HepG2 (cell line): ENCODE results near the gene PTPRB. TPM values are rescaled to one million over a fixed set of nuclear protein-coding genes. Genes with fewer than 3 reads are reported as not detected.

Experiments
- ATAC-seq: fragments of 200-7000 bp; cut with Tn5 transposase; 3 replicates; pipeline ENCODE4 v1.9.1; 2020; ENCODE audit warnings: mild to moderate bottlenecking, moderate library complexity
- BruUV-seq: library from RNA; stranded (reverse); fragments of 400-500 nt; replicated peaks from 2 replicates; lab custom pipeline; 2021; lab: Mats Ljungman, UMichigan
- CTCF ChIA-PET: fragments of 300-600 bp; formaldehyde crosslinking; extraction: SDS; loops from one replicate; lab custom pipeline; 2021; ENCODE audit warnings: low total read pairs, inconsistent platforms, low intra/inter-chr PET ratio; lab: Yijun Ruan, JAX
- POLR2A ChIA-PET: fragments of 350-600 bp; sonication (Branson Sonifier 250); formaldehyde crosslinking; loops from one replicate; lab custom pipeline; 2020; ENCODE audit warnings: antibody characterized with exemption, inconsistent platforms; lab: Yijun Ruan, JAX
- DNase-seq: peaks from one replicate; pipeline ENCODE4 v3.0.0-alpha.2; 2015; ENCODE audit warnings: low spot score
- FAIRE-seq: peaks from 3 replicates; lab custom pipeline; 2011; peaks lifted over from hg19 to GRCh38; lab: Jason Lieb, UNC
- H2AFZ ChIP-seq: one replicate; pipeline ENCODE4 v1.6.1; 2011; ENCODE audit warnings: low read length, inconsistent platforms
- H3K27ac ChIP-seq: fragments of 300-600 bp; 3 replicates; pipeline ENCODE4 v1.8.0; 2011; ENCODE audit warnings: mixed run types, mild to moderate bottlenecking, mixed read lengths, low read length, inconsistent platforms; ENCODE audit not compliant: insufficient read depth; ENCODE audit errors: extremely low read length
- H3K27me3 ChIP-seq, 2 experiments: fragments of 200-600 bp in 1 of 2; 2 replicates in 1 of 2; 3 replicates in 1 of 2; pipeline versions ENCODE4 v1.6.0 to v1.8.0; 2011; ENCODE audit warnings: low read length in 2 of 2, mild to moderate bottlenecking in 2 of 2, moderate library complexity in 2 of 2, inconsistent platforms in 1 of 2; ENCODE audit not compliant: insufficient read depth in 2 of 2, control insufficient read depth in 1 of 2
- H3K36me3 ChIP-seq, 2 experiments: fragments of 200-600 bp in 1 of 2; replicated peaks in 1 of 2; 2 replicates in 1 of 2; 3 replicates in 1 of 2; pipeline versions ENCODE4 v1.5.1 to v1.8.0; 2011; ENCODE audit warnings: low read length in 2 of 2, inconsistent platforms in 1 of 2; ENCODE audit not compliant: insufficient read depth in 2 of 2, control insufficient read depth in 1 of 2
- H3K4me1 ChIP-seq: 2 replicates; pipeline ENCODE4 v1.5.1; 2012; ENCODE audit warnings: low read length, inconsistent platforms; ENCODE audit not compliant: insufficient read depth
- H3K4me2 ChIP-seq: 2 replicates; pipeline ENCODE4 v1.6.0; 2011; ENCODE audit warnings: low read depth, low read length, inconsistent platforms
- H3K4me3 ChIP-seq, 3 experiments: fragments of 200-600 bp in 1 of 3; sonication (generic), shearing (Covaris generic) in 1 of 3; replicated peaks in 1 of 3; 2 replicates each; pipeline ENCODE4 v1.5.1; 2011 to 2016; ENCODE audit warnings: low read length in 3 of 3, inconsistent platforms in 2 of 3, low read depth in 2 of 3, mild to moderate bottlenecking in 2 of 3, control low read depth in 1 of 3, mixed read lengths in 1 of 3; ENCODE audit not compliant: insufficient read depth in 1 of 3
- H3K79me2 ChIP-seq: one replicate; pipeline ENCODE4 v1.6.1; 2011; ENCODE audit warnings: low read length, inconsistent platforms; ENCODE audit not compliant: insufficient read depth
- H3K9ac ChIP-seq: 2 replicates; pipeline ENCODE4 v1.6.0; 2011; ENCODE audit warnings: mild to moderate bottlenecking, low read depth, low read length, inconsistent platforms; ENCODE audit not compliant: insufficient read depth
- H3K9me3 ChIP-seq: 2 replicates; pipeline ENCODE4 v1.5.1; 2012; ENCODE audit warnings: mild to moderate bottlenecking, low read length
- H4K20me1 ChIP-seq: 2 replicates; pipeline ENCODE4 v1.6.0; 2011; ENCODE audit warnings: inconsistent platforms, mild to moderate bottlenecking, low read length, moderate library complexity; ENCODE audit not compliant: insufficient read depth
- DMAP1 ChIP-seq: IDR thresholded peaks from 2 replicates; pipeline ENCODE4 v1.6.1; 2016
- FOXM1 ChIP-seq: sonication (generic); formaldehyde crosslinking; IDR thresholded peaks from 2 replicates; pipeline ENCODE4 v1.5.0; 2020; ENCODE audit warnings: missing genetic modification reagents
- GATAD1 ChIP-seq: IDR thresholded peaks from 2 replicates; pipeline ENCODE4 v1.6.1; 2016; ENCODE audit warnings: missing genetic modification reagents, missing compliant biosample characterization
- REL ChIP-seq: sonication (generic); formaldehyde crosslinking; conservative IDR thresholded peaks from 2 replicates; pipeline ENCODE4 v1.8.0; 2022; ENCODE audit warnings: mild to moderate bottlenecking, missing genetic modification reagents, moderate library complexity
- ZFP37 ChIP-seq: sonication (generic); formaldehyde crosslinking; IDR thresholded peaks from 2 replicates; pipeline ENCODE4 v1.4.0; 2020; ENCODE audit warnings: missing genetic modification reagents, borderline replicate concordance
- ZFP90 ChIP-seq: sonication (generic); formaldehyde crosslinking; IDR thresholded peaks from 2 replicates; pipeline ENCODE4 v1.8.0; 2022; ENCODE audit warnings: missing genetic modification reagents, mild to moderate bottlenecking, inconsistent platforms, borderline replicate concordance
- ZFYVE20 ChIP-seq: sonication (generic); formaldehyde crosslinking; IDR thresholded peaks from 2 replicates; pipeline ENCODE4 v1.8.0; 2023; ENCODE audit warnings: low read depth, mild to moderate bottlenecking, moderate library complexity, missing genetic modification reagents, borderline replicate concordance
- WGBS: methylation state at CpG from one replicate; pipeline ENCODE4 v1.1.6; 2017; ENCODE audit warnings: low lambda C conversion rate; 5-methylcytosine and 5-hydroxymethylcytosine counted together
- in situ Hi-C: cut with HindIII; loops from 2 replicates; pipeline ENCODE4 v1.10.0; 2017; ENCODE audit warnings: low pct_unique_long_range_greater_than_20kb; ENCODE audit not compliant: extremely low pct_ligation_motif_present
- intact Hi-C: fragments of 100-400 bp; cut with micrococcal nuclease; formaldehyde crosslinking; loops from one replicate; pipeline ENCODE4 v1.10.0; 2022; ENCODE audit not compliant: unreplicated experiment
- polyA plus RNA-seq, 8 experiments: library from polyadenylated mRNA; depleted of rRNA in 3 of 8; stranded (reverse) in 7 of 8; unstranded in 1 of 8; fragments of >200 nt; fragmentation: Illumina TruSeq in 4 of 8; extraction: Trizol in 4 of 8; gene quantifications; 2 replicates each; pipeline versions ENCODE4 v1.2.1 to v1.2.3, GENCODE V29; 2011 to 2016; ENCODE audit warnings: low read depth in 4 of 8, missing spikeins in 1 of 8, mixed read lengths in 1 of 8; ENCODE audit not compliant: insufficient read depth in 1 of 8
- total RNA-seq, 5 experiments: library from RNA; depleted of rRNA; stranded (reverse); fragments of >200 nt; fragmentation: Illumina TruSeq; extraction: Trizol; gene quantifications; 2 replicates each; pipeline ENCODE4 v1.2.3, GENCODE V29; 2016; ENCODE audit warnings: low read depth in 1 of 5
- TF ChIP-seq, protein P1 (sequence below): sonication (generic); formaldehyde crosslinking; IDR thresholded peaks from 2 replicates; pipeline ENCODE4 v1.4.0; 2020; ENCODE audit warnings: mild to moderate bottlenecking, missing genetic modification reagents
- TF ChIP-seq, protein P2 (sequence below): IDR thresholded peaks from 2 replicates; pipeline ENCODE4 v1.6.1; 2016; ENCODE audit warnings: control low read depth
- TF ChIP-seq, protein P3 (sequence below): sonication (generic); formaldehyde crosslinking; IDR thresholded peaks from 2 replicates; pipeline ENCODE4 v1.5.0; 2020; ENCODE audit warnings: mild to moderate bottlenecking, missing genetic modification reagents
- TF ChIP-seq, protein P4 (sequence below): sonication (generic); formaldehyde crosslinking; IDR thresholded peaks from 2 replicates; pipeline ENCODE4 v1.5.1; 2020; ENCODE audit warnings: missing genetic modification reagents, mild to moderate bottlenecking, borderline replicate concordance
- TF ChIP-seq, protein P5 (sequence below): sonication (generic); formaldehyde crosslinking; IDR thresholded peaks from 2 replicates; pipeline ENCODE4 v1.4.0; 2020; ENCODE audit warnings: missing genetic modification reagents, mild to moderate bottlenecking, borderline replicate concordance

Gene PTPRB
- total and polyA plus RNA-seq, 2 of the 13 experiments (the other 11 are each of a cell fraction or from before 2014, with no cell fraction given), result 0.02 to 0.07 TPM

DNA sequence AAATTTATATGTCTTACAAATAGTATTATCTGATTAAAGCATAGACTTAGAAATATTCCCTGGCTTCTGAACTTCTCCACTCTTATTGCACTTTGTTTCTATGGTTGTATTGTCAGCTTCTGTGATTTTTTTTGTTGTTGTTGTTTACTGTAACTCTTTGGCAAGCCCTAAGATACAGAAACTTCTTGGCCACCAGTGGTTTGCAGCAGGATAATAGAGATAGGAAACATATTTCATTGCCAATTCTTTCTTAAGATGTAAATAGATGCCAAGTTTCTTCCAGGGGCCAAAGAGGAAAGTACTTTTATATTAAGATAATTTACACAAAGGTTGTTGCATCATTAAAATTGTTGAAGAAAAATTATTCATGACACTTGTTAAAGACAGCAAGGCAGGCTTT lies 123.8 kb downstream of the PTPRB start:
- ChIA-PET CTCF (no interaction called here), POLR2A (no interaction called here)
- TF ChIP-seq ZFYVE20 (CRISPR knock-in tag), result no peak
- TF ChIP-seq FOXM1 (CRISPR knock-in tag), result no peak
- TF ChIP-seq DMAP1 (CRISPR knock-in tag), result no peak
- TF ChIP-seq, protein P1, sequence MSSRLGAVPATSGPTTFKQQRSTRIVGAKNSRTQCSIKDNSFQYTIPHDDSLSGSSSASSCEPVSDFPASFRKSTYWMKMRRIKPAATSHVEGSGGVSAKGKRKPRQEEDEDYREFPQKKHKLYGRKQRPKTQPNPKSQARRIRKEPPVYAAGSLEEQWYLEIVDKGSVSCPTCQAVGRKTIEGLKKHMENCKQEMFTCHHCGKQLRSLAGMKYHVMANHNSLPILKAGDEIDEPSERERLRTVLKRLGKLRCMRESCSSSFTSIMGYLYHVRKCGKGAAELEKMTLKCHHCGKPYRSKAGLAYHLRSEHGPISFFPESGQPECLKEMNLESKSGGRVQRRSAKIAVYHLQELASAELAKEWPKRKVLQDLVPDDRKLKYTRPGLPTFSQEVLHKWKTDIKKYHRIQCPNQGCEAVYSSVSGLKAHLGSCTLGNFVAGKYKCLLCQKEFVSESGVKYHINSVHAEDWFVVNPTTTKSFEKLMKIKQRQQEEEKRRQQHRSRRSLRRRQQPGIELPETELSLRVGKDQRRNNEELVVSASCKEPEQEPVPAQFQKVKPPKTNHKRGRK (CRISPR knock-in tag), result no peak
- TF ChIP-seq, all 625 proteins: peak for 0
- Histone ChIP-seq H3K4me3 (no peak overlapping the region), H4K20me1 (no peaks in the 10 kb centered on the region), H3K9ac (no peak overlapping the region), H3K27me3 (no peaks in the 10 kb centered on the region; a peak in 1 of 5 replicates), H3K79me2 (no peaks in the 10 kb centered on the region), H3K4me2 (no peak overlapping the region), H3K36me3 (no peaks in the 10 kb centered on the region), H3K4me1 (no peaks in the 10 kb centered on the region), H3K9me3 (peaks cover 5% of the 10 kb centered on the region), H3K27ac (no peak overlapping the region), H2AFZ (no peak overlapping the region)
- intact Hi-C loops (no loop called here), in situ Hi-C loops (no loop called here)
- BruUV-seq, result no TSS peak
- no peak for FAIRE-seq
- no peak for ATAC-seq
- no peak for DNase-seq

DNA sequence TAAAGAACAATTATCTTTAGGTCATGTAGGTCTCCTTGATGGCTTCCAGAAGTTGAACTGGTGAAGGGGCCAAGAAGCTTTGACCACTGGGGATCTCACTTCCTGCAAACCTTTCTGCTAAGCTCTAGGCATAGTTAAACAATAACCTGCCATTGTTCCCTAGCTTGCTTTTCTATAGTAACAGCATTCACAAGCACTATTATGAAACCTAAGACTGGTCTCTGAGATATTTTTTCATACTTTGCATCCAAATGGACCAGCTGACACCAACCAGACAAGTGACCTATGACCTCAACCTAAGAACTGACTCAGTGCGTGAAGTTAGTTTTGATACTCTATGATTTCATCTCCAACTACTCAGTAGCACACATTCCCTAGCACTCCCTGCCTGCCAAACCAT lies 129.1 kb downstream of the PTPRB start:
- H3K36me3 ChIP-seq, result no peaks in the 10 kb centered on the region
- H3K4me2 ChIP-seq, result no peak overlapping the region
- no TSS peak for BruUV-seq
- no peaks in the 10 kb centered on the region for H3K4me1 ChIP-seq
- H3K27me3 ChIP-seq, result no peaks in the 10 kb centered on the region; a peak in 1 of 5 replicates
- no peaks in the 10 kb centered on the region for H3K79me2 ChIP-seq
- no peak overlapping the region for H3K9ac ChIP-seq
- DNase-seq, result peak; percentile 7
- in situ Hi-C loops, result no loop called here
- peaks cover 9% of the 10 kb centered on the region for H3K9me3 ChIP-seq
- intact Hi-C loops, result no loop called here
- 86% methylated on average over 1 of the region's 1 CpG for WGBS
- H4K20me1 ChIP-seq, result no peaks in the 10 kb centered on the region
- POLR2A ChIA-PET, result no interaction called here
- no peak for FAIRE-seq
- H2AFZ ChIP-seq, result no peak overlapping the region
- H3K4me3 ChIP-seq, result no peak overlapping the region
- CTCF ChIA-PET, result no interaction called here
- no peak overlapping the region for H3K27ac ChIP-seq
- no peak for ATAC-seq
- TF ChIP-seq, protein P2, sequence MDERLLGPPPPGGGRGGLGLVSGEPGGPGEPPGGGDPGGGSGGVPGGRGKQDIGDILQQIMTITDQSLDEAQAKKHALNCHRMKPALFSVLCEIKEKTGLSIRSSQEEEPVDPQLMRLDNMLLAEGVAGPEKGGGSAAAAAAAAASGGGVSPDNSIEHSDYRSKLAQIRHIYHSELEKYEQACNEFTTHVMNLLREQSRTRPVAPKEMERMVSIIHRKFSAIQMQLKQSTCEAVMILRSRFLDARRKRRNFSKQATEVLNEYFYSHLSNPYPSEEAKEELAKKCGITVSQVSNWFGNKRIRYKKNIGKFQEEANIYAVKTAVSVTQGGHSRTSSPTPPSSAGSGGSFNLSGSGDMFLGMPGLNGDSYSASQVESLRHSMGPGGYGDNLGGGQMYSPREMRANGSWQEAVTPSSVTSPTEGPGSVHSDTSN (CRISPR knock-in tag), result no peak
- TF ChIP-seq GATAD1 (CRISPR knock-in tag) (no peak), REL (no peak), ZFP37 (CRISPR knock-in tag) (no peak), ZFP90 (CRISPR knock-in tag) (no peak)
- TF ChIP-seq, protein P3, sequence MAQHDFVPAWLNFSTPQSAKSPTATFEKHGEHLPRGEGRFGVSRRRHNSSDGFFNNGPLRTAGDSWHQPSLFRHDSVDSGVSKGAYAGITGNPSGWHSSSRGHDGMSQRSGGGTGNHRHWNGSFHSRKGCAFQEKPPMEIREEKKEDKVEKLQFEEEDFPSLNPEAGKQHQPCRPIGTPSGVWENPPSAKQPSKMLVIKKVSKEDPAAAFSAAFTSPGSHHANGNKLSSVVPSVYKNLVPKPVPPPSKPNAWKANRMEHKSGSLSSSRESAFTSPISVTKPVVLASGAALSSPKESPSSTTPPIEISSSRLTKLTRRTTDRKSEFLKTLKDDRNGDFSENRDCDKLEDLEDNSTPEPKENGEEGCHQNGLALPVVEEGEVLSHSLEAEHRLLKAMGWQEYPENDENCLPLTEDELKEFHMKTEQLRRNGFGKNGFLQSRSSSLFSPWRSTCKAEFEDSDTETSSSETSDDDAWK (CRISPR knock-in tag), result no peak
- TF ChIP-seq, protein P4, sequence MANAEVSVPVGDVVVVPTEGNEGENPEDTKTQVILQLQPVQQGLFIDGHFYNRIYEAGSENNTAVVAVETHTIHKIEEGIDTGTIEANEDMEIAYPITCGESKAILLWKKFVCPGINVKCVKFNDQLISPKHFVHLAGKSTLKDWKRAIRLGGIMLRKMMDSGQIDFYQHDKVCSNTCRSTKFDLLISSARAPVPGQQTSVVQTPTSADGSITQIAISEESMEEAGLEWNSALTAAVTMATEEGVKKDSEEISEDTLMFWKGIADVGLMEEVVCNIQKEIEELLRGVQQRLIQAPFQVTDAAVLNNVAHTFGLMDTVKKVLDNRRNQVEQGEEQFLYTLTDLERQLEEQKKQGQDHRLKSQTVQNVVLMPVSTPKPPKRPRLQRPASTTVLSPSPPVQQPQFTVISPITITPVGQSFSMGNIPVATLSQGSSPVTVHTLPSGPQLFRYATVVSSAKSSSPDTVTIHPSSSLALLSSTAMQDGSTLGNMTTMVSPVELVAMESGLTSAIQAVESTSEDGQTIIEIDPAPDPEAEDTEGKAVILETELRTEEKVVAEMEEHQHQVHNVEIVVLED, result no peak
- TF ChIP-seq, protein P5, sequence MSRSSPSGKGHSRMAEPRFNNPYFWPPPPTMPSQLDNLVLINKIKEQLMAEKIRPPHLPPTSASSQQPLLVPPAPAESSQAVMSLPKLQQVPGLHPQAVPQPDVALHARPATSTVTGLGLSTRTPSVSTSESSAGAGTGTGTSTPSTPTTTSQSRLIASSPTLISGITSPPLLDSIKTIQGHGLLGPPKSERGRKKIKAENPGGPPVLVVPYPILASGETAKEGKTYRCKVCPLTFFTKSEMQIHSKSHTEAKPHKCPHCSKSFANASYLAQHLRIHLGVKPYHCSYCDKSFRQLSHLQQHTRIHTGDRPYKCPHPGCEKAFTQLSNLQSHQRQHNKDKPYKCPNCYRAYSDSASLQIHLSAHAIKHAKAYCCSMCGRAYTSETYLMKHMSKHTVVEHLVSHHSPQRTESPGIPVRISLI (CRISPR knock-in tag), result no peak
